Measurements from ENCODE around the gene AFF3. TPM values are rescaled to one million over a fixed set of nuclear protein-coding genes. Genes with fewer than 3 reads are reported as not detected.

The AFF3 gene
- total and polyA plus RNA-seq, 7 donors, result 0.46 to 25.0 (median 18.6) TPM

- DNase-seq, result no peak
- Histone ChIP-seq H3K36me3 (peaks cover 0 to 6% (median 0%) of the 10 kb centered on the region in 4 donors), H3K27me3 (no peaks in the 10 kb centered on the region), H3K9me3 (no peaks in the 10 kb centered on the region), H3K4me1 (peaks cover 0 to 17% (median 10%) of the 10 kb centered on the region in 4 donors), H3K4me3 (no peak overlapping the region), H3K27ac (no peak overlapping the region)
- 51 to 68% methylated on average over 20 of the region's 20 CpGs for WGBS, 2 donors
- TF ChIP-seq CTCF (IDR thresholded peaks at IDR 0.05), result no peak
- no peak for TF ChIP-seq POLR2AphosphoS5 (IDR thresholded peaks at IDR 0.05)
- no peak for TF ChIP-seq EP300 (IDR thresholded peaks at IDR 0.05)
- TF ChIP-seq POLR2A (IDR thresholded peaks at IDR 0.05), result no peak
- intact Hi-C loops (cut with DNase I), result no loop called here
Observed at GRCh38 chr2:99600981-99601651, 541.3 kb downstream of the AFF3 start.

- H3K27ac ChIP-seq, result no peak overlapping the region
- no peaks in the 10 kb centered on the region for H3K27me3 ChIP-seq
- peaks cover 0 to 6% (median 1%) of the 10 kb centered on the region in 4 donors for H3K36me3 ChIP-seq
- no peak overlapping the region for H3K4me3 ChIP-seq
- intact Hi-C loops (cut with DNase I), result no loop called here
- peaks cover 0 to 3% (median 0%) of the 10 kb centered on the region in 4 donors for H3K4me1 ChIP-seq
- TF ChIP-seq EP300 (IDR thresholded peaks at IDR 0.05), result no peak
- TF ChIP-seq POLR2AphosphoS5 (IDR thresholded peaks at IDR 0.05), result no peak
- no peak for TF ChIP-seq CTCF (IDR thresholded peaks at IDR 0.05)
- no peak for TF ChIP-seq POLR2A (IDR thresholded peaks at IDR 0.05)
- 92% methylated on average over 9 of the region's 9 CpGs for WGBS, 2 donors
- no peak for DNase-seq
- H3K9me3 ChIP-seq, result no peaks in the 10 kb centered on the region
Observed at GRCh38 chr2:99598441-99598840, 543.9 kb downstream of the AFF3 start.

GRCh38 chr2:99597616-99598015 is 544.8 kb downstream of the AFF3 start:
- peaks cover 0 to 8% (median 3%) of the 10 kb centered on the region in 4 donors for H3K36me3 ChIP-seq
- no peak overlapping the region for H3K27ac ChIP-seq
- DNase-seq, result no peak
- no peaks in the 10 kb centered on the region for H3K27me3 ChIP-seq
- no peak for TF ChIP-seq CTCF (IDR thresholded peaks at IDR 0.05)
- intact Hi-C loops (cut with DNase I), result no loop called here
- H3K9me3 ChIP-seq, result no peaks in the 10 kb centered on the region
- no peak overlapping the region for H3K4me3 ChIP-seq
- WGBS, 2 donors, result 91 to 93% methylated on average over 9 of the region's 9 CpGs
- peaks cover 0 to 2% (median 0%) of the 10 kb centered on the region in 4 donors for H3K4me1 ChIP-seq

- intact Hi-C loops (cut with DNase I), result no loop called here
- 93 to 94% methylated on average over 3 of the region's 3 CpGs for WGBS, 2 donors
- no peaks in the 10 kb centered on the region for H3K9me3 ChIP-seq
- H3K27ac ChIP-seq, result no peak overlapping the region
- no peaks in the 10 kb centered on the region for H3K4me1 ChIP-seq
- peaks cover 0 to 11% (median 3%) of the 10 kb centered on the region in 4 donors for H3K36me3 ChIP-seq
- TF ChIP-seq POLR2A (IDR thresholded peaks at IDR 0.05) (no peak), POLR2AphosphoS5 (IDR thresholded peaks at IDR 0.05) (no peak), EP300 (IDR thresholded peaks at IDR 0.05) (no peak), CTCF (IDR thresholded peaks at IDR 0.05) (no peak)
- no peaks in the 10 kb centered on the region for H3K27me3 ChIP-seq
- no peak overlapping the region for H3K4me3 ChIP-seq
- DNase-seq, result no peak
Observed at GRCh38 chr2:99595373-99595772, 547.0 kb downstream of the AFF3 start.
